GM19099 (cell line): ENCODE data around the gene CHST2.

Source experiments
- POLR2A ChIP-seq: IDR thresholded peaks from 3 replicates; pipeline ENCODE4 v1.6.1; 2011; ENCODE audit warnings: low read depth; ENCODE audit not compliant: insufficient read length; ENCODE audit errors: extremely low read depth

CHST2 gene

DNA sequence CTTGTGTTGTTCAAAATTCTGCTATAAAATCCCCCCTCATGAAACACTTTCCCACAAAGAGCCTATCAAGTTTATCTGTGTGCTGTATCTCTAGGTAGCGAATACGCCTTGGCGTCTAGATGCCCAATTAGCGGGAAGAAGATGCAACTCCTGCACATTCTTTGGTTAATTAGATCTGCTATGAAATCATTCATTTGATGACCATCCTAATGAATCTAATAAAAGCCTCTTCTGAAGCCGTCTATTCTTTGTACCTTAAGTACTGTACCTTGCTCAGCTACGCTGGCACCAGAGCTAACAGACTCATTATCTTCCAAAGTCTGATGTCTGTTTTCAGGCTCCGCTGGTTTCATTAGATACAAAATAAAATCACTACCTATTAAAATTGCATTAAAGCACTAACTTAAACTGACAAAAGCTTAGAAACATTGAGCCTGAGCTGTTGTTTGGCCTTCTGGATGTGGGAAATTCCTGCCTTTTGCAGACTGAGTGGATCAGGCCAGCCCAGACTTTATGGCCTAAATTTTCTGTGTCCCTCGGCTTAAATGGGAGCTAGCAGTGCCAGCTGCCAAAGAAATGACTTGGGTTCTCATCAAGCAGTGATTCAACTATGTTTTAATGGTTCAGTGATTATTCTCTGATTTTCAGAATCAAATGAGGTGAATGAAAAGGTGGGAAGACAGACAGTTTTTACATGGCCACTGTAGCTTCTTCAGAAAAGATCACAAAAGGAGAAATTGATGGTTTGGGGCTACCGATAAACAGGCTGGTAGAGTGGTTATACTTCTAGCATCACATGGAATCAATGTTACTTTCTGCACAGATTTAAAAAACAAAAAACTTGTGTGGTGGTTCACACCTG, 28.4 kb upstream of the CHST2 start:
- no peak for TF ChIP-seq POLR2A

- TF ChIP-seq POLR2A = no peak
Measured at GRCh38 chr3:143092191-143092590, 27.4 kb upstream of the CHST2 start.

GRCh38 chr3:143095813-143096212, 23.8 kb upstream of the CHST2 start:
- no peak for TF ChIP-seq POLR2A

GRCh38 chr3:143098032-143098764, 21.4 kb upstream of the CHST2 start:
- no peak for TF ChIP-seq POLR2A

DNA sequence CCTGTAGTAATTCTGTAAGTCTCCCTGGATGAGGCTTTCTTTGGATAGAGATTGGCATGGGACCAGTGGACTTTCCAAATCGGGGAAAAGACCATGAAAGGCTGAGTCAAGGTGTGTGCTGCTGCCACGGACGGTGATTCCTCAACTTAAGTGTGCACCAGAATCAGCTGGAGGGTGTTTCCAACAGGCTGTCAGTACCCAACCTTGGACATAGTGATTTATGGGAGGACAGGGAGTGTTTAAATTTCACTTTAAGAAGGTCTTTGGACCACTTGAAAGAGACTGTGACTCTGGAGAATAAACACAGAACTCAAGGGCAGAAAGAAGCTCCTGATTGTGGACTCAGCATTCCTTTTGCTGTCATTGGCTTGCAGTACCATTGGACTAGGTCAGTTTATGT, 20.4 kb upstream of the CHST2 start:
- no peak for TF ChIP-seq POLR2A

GRCh38 chr3:143099690-143100089, 19.9 kb upstream of the CHST2 start:
- no peak for TF ChIP-seq POLR2A

GRCh38 chr3:143100451-143100850, 19.1 kb upstream of the CHST2 start:
- no peak for TF ChIP-seq POLR2A

GRCh38 chr3:143101792-143102381, 17.7 kb upstream of the CHST2 start:
- TF ChIP-seq POLR2A = no peak

DNA sequence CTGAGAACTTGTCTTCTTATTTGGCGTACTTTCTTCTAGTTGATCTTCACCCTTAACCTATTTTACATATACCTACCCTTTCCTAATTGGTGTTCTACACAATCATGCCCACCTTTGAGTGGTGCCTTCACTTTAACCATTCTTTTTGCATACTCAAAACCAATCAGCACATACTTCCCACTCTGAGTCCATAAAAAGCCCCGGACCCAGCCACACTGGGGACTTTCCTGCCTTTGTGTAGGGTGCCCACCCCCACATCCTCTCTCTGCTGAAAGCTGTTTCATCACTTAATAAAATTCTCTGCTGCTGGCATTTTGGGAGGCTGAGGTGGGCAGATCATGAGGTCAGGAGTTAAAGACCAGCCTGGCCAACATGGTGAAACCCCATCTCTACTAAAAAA, 15.9 kb upstream of the CHST2 start:
- TF ChIP-seq POLR2A = no peak

GRCh38 chr3:143105170-143105569, 14.4 kb upstream of the CHST2 start:
- no peak for TF ChIP-seq POLR2A

DNA sequence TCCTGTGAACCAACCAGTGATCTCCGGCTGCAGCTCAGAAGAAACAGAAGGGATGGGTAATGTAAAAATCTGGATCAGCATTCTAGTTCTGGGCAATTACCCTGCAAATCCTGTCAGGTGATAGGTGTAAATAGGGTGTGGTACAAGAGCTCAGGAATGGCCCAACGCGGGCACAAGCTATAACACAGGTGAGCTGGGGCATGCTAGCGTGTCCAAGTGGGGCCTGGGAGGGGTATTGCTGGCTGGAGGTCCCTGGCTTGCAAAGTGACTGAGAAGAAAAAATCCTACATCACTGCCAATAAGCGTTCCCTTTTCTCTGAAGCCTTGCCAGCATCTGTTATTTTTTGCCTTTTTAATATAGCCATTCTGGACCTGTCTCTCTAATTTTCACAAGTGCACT, 9.7 kb upstream of the CHST2 start:
- no peak for TF ChIP-seq POLR2A

DNA sequence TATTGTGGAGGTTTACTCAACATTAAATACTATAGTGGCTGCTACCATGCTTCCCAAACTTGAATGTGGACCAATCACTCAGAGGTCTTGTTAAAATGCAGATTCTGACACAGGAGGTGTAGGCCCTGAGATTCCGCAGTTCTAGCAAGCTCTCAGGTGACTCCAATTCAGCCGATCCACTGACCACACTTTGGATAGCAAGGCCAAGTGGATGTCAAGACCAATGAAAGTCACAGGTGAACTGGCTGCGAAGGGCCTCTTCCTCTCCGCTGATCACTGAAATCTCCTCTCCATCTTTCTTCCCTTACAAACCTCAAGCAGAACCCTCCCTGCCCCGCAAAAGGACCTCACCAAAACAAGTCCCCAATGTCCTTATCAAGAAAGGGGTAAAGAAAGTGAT, 9.2 kb upstream of the CHST2 start:
- no peak for TF ChIP-seq POLR2A

DNA sequence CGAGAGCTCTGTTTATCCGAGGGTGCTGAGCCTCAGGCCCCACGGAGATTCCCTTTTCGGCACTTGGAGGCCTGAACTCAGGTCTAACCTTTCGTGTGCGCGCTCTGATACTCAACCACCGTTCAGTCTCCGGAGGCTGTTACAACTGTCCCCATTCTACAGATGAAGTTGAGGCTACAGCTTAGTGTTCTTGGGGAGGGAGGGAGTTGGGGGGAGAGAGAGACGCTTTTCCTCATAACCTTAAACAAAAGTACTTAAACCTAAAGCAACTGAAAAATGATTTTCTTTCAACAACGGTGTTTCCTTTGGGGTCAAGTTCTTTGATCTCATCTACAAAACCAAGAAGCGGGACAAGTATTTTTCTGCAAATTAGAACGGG, 952 bp upstream of the CHST2 start:
- TF ChIP-seq POLR2A = no peak

DNA sequence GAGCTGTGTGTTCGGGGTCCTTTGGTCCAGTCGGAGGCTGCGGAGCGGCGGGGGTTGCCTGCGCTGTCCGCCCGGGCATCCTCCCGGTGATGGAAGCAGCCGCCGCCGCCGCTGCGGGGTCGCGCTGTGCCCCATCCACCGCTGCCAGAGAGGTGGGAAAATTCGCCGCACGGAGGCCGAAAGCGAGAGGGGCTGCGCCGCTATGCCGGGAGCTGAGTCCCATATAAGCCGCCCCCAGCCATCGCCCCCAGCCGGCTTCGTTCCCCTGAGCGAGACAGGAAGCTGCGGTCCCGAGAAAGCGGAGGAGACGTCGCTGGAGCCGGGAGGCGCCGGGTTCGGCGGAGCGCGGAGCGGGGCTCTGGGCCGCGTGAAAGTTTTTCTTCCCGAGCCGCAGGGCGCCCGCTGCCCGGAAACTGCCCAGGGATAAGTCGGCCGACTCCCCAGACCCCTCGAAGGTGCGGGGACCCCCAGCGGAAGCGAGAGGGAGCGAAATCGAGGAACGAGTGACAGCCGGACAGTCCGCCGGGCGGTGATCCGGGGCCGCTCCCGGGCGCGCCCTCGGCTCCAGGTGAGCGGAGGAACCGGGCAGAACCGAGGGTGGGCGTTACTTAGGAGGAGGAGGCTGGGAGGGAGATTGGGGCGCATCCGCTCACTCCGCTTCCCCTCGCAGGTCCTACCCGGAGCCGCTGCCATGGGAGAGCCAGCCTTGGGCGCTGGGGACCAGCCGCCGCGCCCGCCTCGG, 574 bp downstream of the CHST2 start:
- TF ChIP-seq POLR2A = no peak

- no peak for TF ChIP-seq POLR2A
Measured at GRCh38 chr3:143120716-143121240, 1.2 kb downstream of the CHST2 start.
